Astrocyte (in vitro differentiated cells and primary cell): ENCODE measurements around the gene ERCC8.

ENCODE experiments used
- CTCF ChIP-seq: IDR thresholded peaks from 2 replicates; pipeline ENCODE4 v1.5.1; 2011; ENCODE audit warnings: low read depth, mild to moderate bottlenecking, inconsistent platforms, low read length, moderate library complexity; ENCODE audit not compliant: insufficient read depth
- EZH2 ChIP-seq: IDR thresholded peaks from 2 replicates; pipeline ENCODE4 v1.6.1; 2012; ENCODE audit warnings: mild to moderate bottlenecking, low read length, inconsistent platforms; ENCODE audit not compliant: insufficient read depth

- TF ChIP-seq CTCF, result no peak
- TF ChIP-seq EZH2, result no peak
Measured at GRCh38 chr5:60833520-60833919, 111.3 kb downstream of the ERCC8 start.
